ENCODE measurements around the gene SRGAP1. TPM values are rescaled to one million over a fixed set of nuclear protein-coding genes. Genes with fewer than 3 reads are reported as not detected.

The SRGAP1 gene
- total RNA-seq, 1 experiment from 2014 or later = 28.3 TPM

- BruUV-seq (replicated peaks) = no TSS peak
- no peak for DNase-seq
Measured at GRCh38 chr12:64170024-64170423, 325.5 kb downstream of the SRGAP1 start.

GRCh38 chr12:64170730-64171129 is 326.2 kb downstream of the SRGAP1 start:
- no TSS peak for BruUV-seq (replicated peaks)
- Mint-ChIP-seq H3K27me3 (ENCODE audit: unreplicated experiment) (no peaks in the 10 kb centered on the region), H3K27ac (ENCODE audit: unreplicated experiment) (no peak overlapping the region), H3K9me3 (ENCODE audit: low read depth, unreplicated experiment) (peaks cover 4% of the 10 kb centered on the region), H3K36me3 (ENCODE audit: insufficient read depth, unreplicated experiment) (no peaks in the 10 kb centered on the region), H3K4me3 (ENCODE audit: low read depth, unreplicated experiment) (no peak overlapping the region), H3K4me1 (ENCODE audit: low read depth, unreplicated experiment) (no peaks in the 10 kb centered on the region)
- TF ChIP-seq CTCF (IDR thresholded peaks at IDR 0.05; ENCODE audit: unreplicated experiment) = no peak
- intact Hi-C loops (cut with micrococcal nuclease; ENCODE audit: unreplicated experiment) = no loop called here
- CTCF ChIA-PET = no interaction called here
- DNase-seq = no peak

More at GRCh38 chr12:64170024-64170423, 325.5 kb downstream of the SRGAP1 start:
- Mint-ChIP-seq H3K4me3 (ENCODE audit: low read depth, unreplicated experiment) (no peak overlapping the region), H3K36me3 (ENCODE audit: insufficient read depth, unreplicated experiment) (no peaks in the 10 kb centered on the region), H3K9me3 (ENCODE audit: low read depth, unreplicated experiment) (peaks cover 8% of the 10 kb centered on the region), H3K4me1 (ENCODE audit: low read depth, unreplicated experiment) (no peaks in the 10 kb centered on the region), H3K27ac (ENCODE audit: unreplicated experiment) (no peak overlapping the region), H3K27me3 (ENCODE audit: unreplicated experiment) (no peaks in the 10 kb centered on the region)
- TF ChIP-seq CTCF (IDR thresholded peaks at IDR 0.05; ENCODE audit: unreplicated experiment) = no peak
- intact Hi-C loops (cut with micrococcal nuclease; ENCODE audit: unreplicated experiment) = no loop called here
- CTCF ChIA-PET = no interaction called here

GRCh38 chr12:64171715-64172114 is 327.2 kb downstream of the SRGAP1 start:
- intact Hi-C loops (cut with micrococcal nuclease; ENCODE audit: unreplicated experiment) = no loop called here
- no TSS peak for BruUV-seq (replicated peaks)
- DNase-seq = no peak
- CTCF ChIA-PET = interaction anchor here (0.6 to 1.0 kb wide), 2 partner anchors 10 to 81 kb away, joined by 3 to 6 read pairs; no protein-coding TSS in a partner anchor
- no peak for TF ChIP-seq CTCF (IDR thresholded peaks at IDR 0.05; ENCODE audit: unreplicated experiment)
- no peaks in the 10 kb centered on the region for H3K4me1 Mint-ChIP-seq (ENCODE audit: low read depth, unreplicated experiment)
- H3K27ac Mint-ChIP-seq (ENCODE audit: unreplicated experiment) = no peak overlapping the region
- H3K4me3 Mint-ChIP-seq (ENCODE audit: low read depth, unreplicated experiment) = no peak overlapping the region
- no peaks in the 10 kb centered on the region for H3K36me3 Mint-ChIP-seq (ENCODE audit: insufficient read depth, unreplicated experiment)
- H3K27me3 Mint-ChIP-seq (ENCODE audit: unreplicated experiment) = no peaks in the 10 kb centered on the region
- H3K9me3 Mint-ChIP-seq (ENCODE audit: low read depth, unreplicated experiment) = peaks cover 2% of the 10 kb centered on the region

GRCh38 chr12:64172143-64172970 is 327.9 kb downstream of the SRGAP1 start:
- Mint-ChIP-seq H3K27ac (ENCODE audit: unreplicated experiment) (no peak overlapping the region), H3K27me3 (ENCODE audit: unreplicated experiment) (no peaks in the 10 kb centered on the region), H3K4me3 (ENCODE audit: low read depth, unreplicated experiment) (no peak overlapping the region), H3K4me1 (ENCODE audit: low read depth, unreplicated experiment) (no peaks in the 10 kb centered on the region), H3K36me3 (ENCODE audit: insufficient read depth, unreplicated experiment) (no peaks in the 10 kb centered on the region), H3K9me3 (ENCODE audit: low read depth, unreplicated experiment) (peaks cover 2% of the 10 kb centered on the region)
- TF ChIP-seq CTCF (IDR thresholded peaks at IDR 0.05; ENCODE audit: unreplicated experiment) = no peak
- intact Hi-C loops (cut with micrococcal nuclease; ENCODE audit: unreplicated experiment) = no loop called here
- DNase-seq = no peak
- CTCF ChIA-PET = interaction anchor here (0.6 to 1.0 kb wide), 2 partner anchors 9 to 81 kb away, joined by 3 to 6 read pairs; no protein-coding TSS in a partner anchor
- BruUV-seq (replicated peaks) = no TSS peak
